Esophagus muscularis mucosa (tissue), 3 donors: ENCODE results near the gene SPAG17.

Source experiments
- CTCF ChIP-seq, 3 experiments: fragments of 200-600 bp in 2 of 3; fragments of 450-650 bp in 1 of 3; sonication (generic) in 2 of 3; IDR thresholded peaks; one replicate each; pipeline ENCODE4 v1.5.1; 2017 to 2019; ENCODE audit warnings: antibody characterized with exemption in 3 of 3, mild to moderate bottlenecking in 2 of 3, moderate library complexity in 1 of 3
- POLR2A ChIP-seq: fragments of 450-650 bp; IDR thresholded peaks from one replicate; pipeline ENCODE4 v1.6.1; 2017; ENCODE audit warnings: antibody characterized with exemption, moderate library complexity, mild to moderate bottlenecking, low read depth
- POLR2AphosphoS5 ChIP-seq, 2 donors: sonication (generic); formaldehyde crosslinking; IDR thresholded peaks; one replicate each; pipeline ENCODE4 v1.6.1; 2017; ENCODE audit warnings: antibody characterized with exemption in 2 of 2

- no peak for TF ChIP-seq POLR2AphosphoS5 (IDR thresholded peaks at IDR 0.05)
- no peak for TF ChIP-seq CTCF (IDR thresholded peaks at IDR 0.05)
- no peak for TF ChIP-seq POLR2A
Observed at GRCh38 chr1:118084400-118084799, 100.6 kb downstream of the SPAG17 start.
